Gastroesophageal sphincter (tissue), 4 donors: ENCODE measurements around the gene ITGB2. TPM values are rescaled to one million over a fixed set of nuclear protein-coding genes. Genes with fewer than 3 reads are reported as not detected.
A peak's percentile ranks its signal among the peaks of the same experiment; 100 is the strongest.

ENCODE experiments used
- ATAC-seq: fragments of 150-250 bp; one replicate; pipeline ENCODE4 v1.9.1; 2016; ENCODE audit warnings: mild to moderate bottlenecking, moderate library complexity
- H3K27ac ChIP-seq, 4 donors: fragments of 200-600 bp; sonication (generic) in 3 of 4; 1 replicate in 3 of 4; 2 replicates in 1 of 4; pipeline ENCODE4 v1.5.1; 2016 to 2019
- H3K27me3 ChIP-seq: fragments of 200-600 bp; sonication (generic); one replicate; pipeline ENCODE4 v1.5.1; 2019
- H3K36me3 ChIP-seq, 2 donors: fragments of 200-600 bp; sonication (generic); one replicate each; pipeline ENCODE4 v1.5.1; 2019; ENCODE audit warnings: control low read depth in 1 of 2
- H3K4me1 ChIP-seq, 3 donors: fragments of 200-600 bp; sonication (generic); 1 replicate in 2 of 3; 2 replicates in 1 of 3; pipeline ENCODE4 v1.5.1; 2016 to 2019; ENCODE audit warnings: control low read depth in 2 of 3
- H3K4me3 ChIP-seq, 2 donors: fragments of 200-600 bp; sonication (generic); one replicate each; pipeline ENCODE4 v1.5.1; 2019; ENCODE audit warnings: mild to moderate bottlenecking in 1 of 2, moderate library complexity in 1 of 2
- H3K9me3 ChIP-seq, 3 donors: fragments of 200-600 bp; sonication (generic); one replicate each; pipeline ENCODE4 v1.5.1; 2017 to 2019; ENCODE audit warnings: control low read depth in 2 of 3
- EP300 ChIP-seq: sonication (generic); formaldehyde crosslinking; IDR thresholded peaks from one replicate; pipeline ENCODE4 v1.6.1; 2017; ENCODE audit warnings: antibody characterized with exemption, mild to moderate bottlenecking
- POLR2A ChIP-seq, 2 donors: fragments of 450-650 bp; IDR thresholded peaks; one replicate each; pipeline ENCODE4 v1.6.1; 2017; ENCODE audit warnings: antibody characterized with exemption in 2 of 2, mild to moderate bottlenecking in 2 of 2, moderate library complexity in 1 of 2
- POLR2AphosphoS5 ChIP-seq: sonication (generic); formaldehyde crosslinking; IDR thresholded peaks from one replicate; pipeline ENCODE4 v1.6.1; 2017; ENCODE audit warnings: antibody characterized with exemption
- WGBS, 2 donors: methylation state at CpG; one replicate each; pipeline ENCODE4 v1.1.5; 2018; ENCODE audit warnings: low coverage in 1 of 2; 5-methylcytosine and 5-hydroxymethylcytosine counted together
- total RNA-seq, 4 donors: library from RNA; depleted of rRNA; stranded (reverse); fragments of >200 nt; gene quantifications; one replicate each; pipeline ENCODE4 v1.1.0, GENCODE V29; 2016
- TF ChIP-seq, protein P1 (sequence below), 4 experiments: fragments of 200-600 bp in 2 of 4; fragments of 450-650 bp in 2 of 4; sonication (generic) in 1 of 4; IDR thresholded peaks; one replicate each; pipeline ENCODE4 v1.5.1; 2017 to 2019; ENCODE audit warnings: antibody characterized with exemption in 4 of 4, mild to moderate bottlenecking in 2 of 4, moderate library complexity in 2 of 4

ITGB2 gene
- total RNA-seq, 4 donors from 2014 or later: 10.4 to 112 (median 41.4) TPM

DNA sequence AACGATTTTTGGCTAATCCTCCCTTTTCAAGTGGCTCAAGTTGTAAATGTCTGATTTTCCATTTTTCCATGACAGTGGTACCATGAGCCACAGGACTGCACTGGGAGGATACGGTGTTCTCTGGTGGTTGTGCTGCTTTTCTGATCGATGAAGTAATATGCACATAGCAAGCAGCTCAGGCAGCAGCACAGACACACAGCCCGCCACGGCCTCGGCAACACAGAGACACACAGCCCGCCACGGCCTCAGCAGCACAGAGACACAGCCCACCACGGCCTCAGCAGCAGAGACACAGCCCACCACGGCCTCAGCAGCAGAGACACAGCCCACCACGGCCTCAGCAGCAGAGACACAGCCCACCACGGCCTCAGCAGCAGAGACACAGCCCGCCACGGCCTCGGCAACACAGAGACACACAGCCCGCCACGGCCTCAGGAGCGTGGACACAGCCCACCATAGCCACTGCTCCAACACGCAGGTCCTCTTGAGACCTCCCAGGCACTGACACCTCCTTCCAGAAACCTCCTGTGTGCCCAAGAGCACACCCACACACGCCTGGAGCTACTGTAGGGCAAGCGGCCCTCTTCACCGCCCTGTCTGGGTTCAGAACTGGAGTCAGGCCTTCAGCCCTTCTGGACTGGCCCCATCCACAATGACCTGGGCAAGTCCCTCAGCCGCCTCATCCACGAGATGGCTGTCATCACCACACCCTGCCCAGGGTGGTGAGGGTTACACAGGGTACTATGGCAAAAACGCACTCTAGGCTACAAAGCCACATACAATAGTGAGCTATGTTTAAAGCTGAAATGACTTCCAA, 57.6 kb downstream of the ITGB2 start:
- no peak overlapping the region for H3K27ac ChIP-seq
- H3K4me3 ChIP-seq: no peak overlapping the region
- WGBS, 2 donors: 89 to 91% methylated on average over 4 to 5 of the region's 25 CpGs
- H3K36me3 ChIP-seq: peaks cover 0 to 71% of the 10 kb centered on the region in 2 donors
- no peaks in the 10 kb centered on the region for H3K27me3 ChIP-seq
- no peaks in the 10 kb centered on the region for H3K9me3 ChIP-seq
- H3K4me1 ChIP-seq: peaks cover 4 to 74% (median 25%) of the 10 kb centered on the region in 3 donors
- ATAC-seq: no peak
- TF ChIP-seq, protein P1, sequence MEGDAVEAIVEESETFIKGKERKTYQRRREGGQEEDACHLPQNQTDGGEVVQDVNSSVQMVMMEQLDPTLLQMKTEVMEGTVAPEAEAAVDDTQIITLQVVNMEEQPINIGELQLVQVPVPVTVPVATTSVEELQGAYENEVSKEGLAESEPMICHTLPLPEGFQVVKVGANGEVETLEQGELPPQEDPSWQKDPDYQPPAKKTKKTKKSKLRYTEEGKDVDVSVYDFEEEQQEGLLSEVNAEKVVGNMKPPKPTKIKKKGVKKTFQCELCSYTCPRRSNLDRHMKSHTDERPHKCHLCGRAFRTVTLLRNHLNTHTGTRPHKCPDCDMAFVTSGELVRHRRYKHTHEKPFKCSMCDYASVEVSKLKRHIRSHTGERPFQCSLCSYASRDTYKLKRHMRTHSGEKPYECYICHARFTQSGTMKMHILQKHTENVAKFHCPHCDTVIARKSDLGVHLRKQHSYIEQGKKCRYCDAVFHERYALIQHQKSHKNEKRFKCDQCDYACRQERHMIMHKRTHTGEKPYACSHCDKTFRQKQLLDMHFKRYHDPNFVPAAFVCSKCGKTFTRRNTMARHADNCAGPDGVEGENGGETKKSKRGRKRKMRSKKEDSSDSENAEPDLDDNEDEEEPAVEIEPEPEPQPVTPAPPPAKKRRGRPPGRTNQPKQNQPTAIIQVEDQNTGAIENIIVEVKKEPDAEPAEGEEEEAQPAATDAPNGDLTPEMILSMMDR (IDR thresholded peaks at IDR 0.05): no peak
- TF ChIP-seq EP300 (no peak), POLR2AphosphoS5 (no peak), POLR2A (IDR thresholded peaks at IDR 0.05) (no peak)

DNA sequence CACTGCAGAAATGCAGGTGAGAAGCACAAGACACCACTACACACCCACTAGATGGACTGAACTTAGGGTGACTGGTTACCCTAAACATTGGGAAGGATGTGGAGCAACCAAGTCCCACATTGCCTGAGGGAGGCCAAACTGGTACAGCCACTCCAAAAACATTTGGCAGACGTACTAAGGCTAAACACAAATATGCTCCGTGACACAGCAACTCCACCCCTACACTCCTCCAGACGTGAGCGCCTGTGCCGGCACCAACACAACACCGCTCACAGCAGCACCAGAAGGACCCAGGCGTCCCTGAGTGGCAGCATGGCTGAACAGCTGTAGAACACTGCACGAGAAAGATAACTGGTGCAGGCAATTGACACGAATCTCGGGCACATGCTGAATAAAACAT, 61.9 kb downstream of the ITGB2 start:
- H3K4me3 ChIP-seq: no peak overlapping the region
- TF ChIP-seq, protein P1 (IDR thresholded peaks at IDR 0.05): no peak
- TF ChIP-seq POLR2AphosphoS5: no peak
- H3K27me3 ChIP-seq: no peaks in the 10 kb centered on the region
- no peak overlapping the region for H3K27ac ChIP-seq
- peaks cover 0 to 63% (median 0%) of the 10 kb centered on the region in 3 donors for H3K4me1 ChIP-seq
- no peaks in the 10 kb centered on the region for H3K9me3 ChIP-seq
- 65 to 66% methylated on average over 4 to 10 of the region's 10 CpGs for WGBS, 2 donors
- peaks cover 0 to 96% of the 10 kb centered on the region in 2 donors for H3K36me3 ChIP-seq
- no peak for ATAC-seq

DNA sequence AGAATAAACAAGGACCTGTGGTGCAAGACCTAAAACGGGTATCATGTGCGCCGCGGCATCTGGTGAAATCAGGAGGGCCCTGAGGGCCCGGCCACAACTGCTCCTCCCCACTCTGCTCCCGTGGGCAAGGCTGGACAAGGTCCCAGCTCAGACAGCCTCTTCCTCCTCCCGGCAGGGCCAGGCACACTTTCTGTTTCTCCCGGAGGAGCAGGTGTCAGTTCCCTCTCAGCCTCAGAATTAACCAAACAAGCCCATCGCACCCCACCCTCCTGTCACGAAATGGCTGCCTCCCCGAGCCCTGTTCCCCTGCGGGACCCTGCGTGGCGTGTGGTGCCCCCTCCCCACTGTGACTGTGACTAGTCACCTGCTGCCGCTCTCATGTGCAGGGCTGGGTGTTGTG, 62.4 kb downstream of the ITGB2 start:
- Histone ChIP-seq H3K36me3 (peaks cover 0 to 96% of the 10 kb centered on the region in 2 donors), H3K27me3 (no peaks in the 10 kb centered on the region), H3K9me3 (no peaks in the 10 kb centered on the region), H3K27ac (peak overlapping the region in 1 of 4 donors; percentile 29), H3K4me3 (no peak overlapping the region), H3K4me1 (peaks cover 0 to 62% (median 0%) of the 10 kb centered on the region in 3 donors)
- ATAC-seq: no peak
- WGBS, 2 donors: 71 to 77% methylated on average over 8 to 13 of the region's 15 CpGs
- no peak for TF ChIP-seq EP300
- TF ChIP-seq, protein P1 (IDR thresholded peaks at IDR 0.05): no peak

DNA sequence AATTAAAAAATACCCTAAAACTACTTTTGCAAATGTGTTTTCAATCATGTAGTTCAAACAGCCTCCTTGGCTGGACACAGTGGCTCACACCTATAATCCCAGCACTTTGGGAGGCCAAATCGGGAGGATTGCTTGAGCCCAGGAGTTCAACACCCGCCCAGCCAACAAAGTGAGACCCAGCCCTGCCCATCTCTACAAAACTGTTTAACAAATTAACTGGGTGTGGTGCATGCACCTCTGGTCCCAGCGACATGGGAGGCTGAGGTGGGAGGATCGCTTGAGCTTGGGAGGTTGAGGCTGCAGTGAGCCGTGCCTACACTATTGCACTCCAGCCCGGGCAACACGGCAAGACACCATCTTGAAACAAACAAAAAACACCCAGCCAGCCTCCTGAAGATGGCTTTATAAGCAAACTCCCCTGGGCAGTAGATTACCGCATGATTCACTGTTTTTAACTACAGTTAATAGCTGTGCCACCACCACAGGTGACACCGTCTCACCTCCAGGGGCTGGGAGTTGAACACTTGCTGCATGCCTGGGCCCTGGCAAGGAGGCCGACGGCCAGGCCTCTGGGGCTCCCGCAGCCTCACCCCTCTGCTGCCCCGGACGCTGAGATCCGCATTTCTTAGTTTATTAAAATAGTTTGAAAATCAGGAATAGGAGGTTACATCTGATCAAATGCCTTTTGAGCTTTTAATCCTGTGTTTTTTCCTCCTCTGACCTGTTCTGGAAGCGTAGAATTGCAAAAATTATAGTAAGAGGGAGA, 63.4 kb downstream of the ITGB2 start:
- Histone ChIP-seq H3K27me3 (no peaks in the 10 kb centered on the region), H3K9me3 (no peaks in the 10 kb centered on the region), H3K4me3 (no peak overlapping the region), H3K36me3 (peaks cover 0 to 98% of the 10 kb centered on the region in 2 donors), H3K27ac (no peak overlapping the region), H3K4me1 (peaks cover 0 to 52% (median 0%) of the 10 kb centered on the region in 3 donors)
- TF ChIP-seq, protein P1 (IDR thresholded peaks at IDR 0.05): no peak
- no peak for TF ChIP-seq POLR2AphosphoS5
- no peak for TF ChIP-seq EP300
- 67 to 92% methylated on average over 2 to 4 of the region's 16 CpGs for WGBS, 2 donors
- no peak for ATAC-seq
